HG03354 (cell line): ENCODE results near the gene IVD.

Experiments used
- ATAC-seq: cut with Tn5 transposase; IDR thresholded peaks from one replicate; pipeline ENCODE4 v1.9.1; 2021; ENCODE audit warnings: mild to moderate bottlenecking; ENCODE audit not compliant: unreplicated experiment, poor library complexity, severe bottlenecking

IVD gene

GRCh38 chr15:40405501-40406381 is at the start of gene IVD:
TSS of gene IVD (plus strand) at chr15:40405795. CDS start at chr15:40405828, 33 bp downstream.
- ATAC-seq = peak; percentile 87

GRCh38 chr15:40355976-40356585 is 49.5 kb upstream of the IVD start:
- ATAC-seq = no peak

GRCh38 chr15:40357246-40357645 is 48.3 kb upstream of the IVD start:
- ATAC-seq = no peak

GRCh38 chr15:40357723-40358470 is 47.7 kb upstream of the IVD start, which contains the start of gene DISP2:
TSS of gene DISP2 (plus strand) at chr15:40358219. CDS start at chr15:40358322, 103 bp downstream.
- ATAC-seq = peak; percentile 88

- peak; percentile 16 for ATAC-seq
Measured at GRCh38 chr15:40358471-40359353, 46.9 kb upstream of the IVD start.

GRCh38 chr15:40360015-40360414 is 45.6 kb upstream of the IVD start:
- no peak for ATAC-seq

GRCh38 chr15:40361640-40362039 is 44.0 kb upstream of the IVD start:
- no peak for ATAC-seq

GRCh38 chr15:40363611-40364010 is 42.0 kb upstream of the IVD start:
- no peak for ATAC-seq

GRCh38 chr15:40364251-40364650 is 41.3 kb upstream of the IVD start:
- no peak for ATAC-seq

- no peak for ATAC-seq
Measured at GRCh38 chr15:40365016-40365415, 40.6 kb upstream of the IVD start.

- no peak for ATAC-seq
Measured at GRCh38 chr15:40365624-40366456, 39.8 kb upstream of the IVD start.

- ATAC-seq = no peak
Measured at GRCh38 chr15:40366457-40367370, 38.9 kb upstream of the IVD start.

GRCh38 chr15:40367371-40367685 is 38.3 kb upstream of the IVD start:
- ATAC-seq = no peak

GRCh38 chr15:40367686-40368611 is 37.6 kb upstream of the IVD start:
- peak; percentile 92 for ATAC-seq

- ATAC-seq = no peak
Measured at GRCh38 chr15:40368719-40369473, 36.7 kb upstream of the IVD start.

- ATAC-seq = no peak
Measured at GRCh38 chr15:40369474-40369869, 36.1 kb upstream of the IVD start.
